ENCODE results near the gene ZBTB20.

DNA sequence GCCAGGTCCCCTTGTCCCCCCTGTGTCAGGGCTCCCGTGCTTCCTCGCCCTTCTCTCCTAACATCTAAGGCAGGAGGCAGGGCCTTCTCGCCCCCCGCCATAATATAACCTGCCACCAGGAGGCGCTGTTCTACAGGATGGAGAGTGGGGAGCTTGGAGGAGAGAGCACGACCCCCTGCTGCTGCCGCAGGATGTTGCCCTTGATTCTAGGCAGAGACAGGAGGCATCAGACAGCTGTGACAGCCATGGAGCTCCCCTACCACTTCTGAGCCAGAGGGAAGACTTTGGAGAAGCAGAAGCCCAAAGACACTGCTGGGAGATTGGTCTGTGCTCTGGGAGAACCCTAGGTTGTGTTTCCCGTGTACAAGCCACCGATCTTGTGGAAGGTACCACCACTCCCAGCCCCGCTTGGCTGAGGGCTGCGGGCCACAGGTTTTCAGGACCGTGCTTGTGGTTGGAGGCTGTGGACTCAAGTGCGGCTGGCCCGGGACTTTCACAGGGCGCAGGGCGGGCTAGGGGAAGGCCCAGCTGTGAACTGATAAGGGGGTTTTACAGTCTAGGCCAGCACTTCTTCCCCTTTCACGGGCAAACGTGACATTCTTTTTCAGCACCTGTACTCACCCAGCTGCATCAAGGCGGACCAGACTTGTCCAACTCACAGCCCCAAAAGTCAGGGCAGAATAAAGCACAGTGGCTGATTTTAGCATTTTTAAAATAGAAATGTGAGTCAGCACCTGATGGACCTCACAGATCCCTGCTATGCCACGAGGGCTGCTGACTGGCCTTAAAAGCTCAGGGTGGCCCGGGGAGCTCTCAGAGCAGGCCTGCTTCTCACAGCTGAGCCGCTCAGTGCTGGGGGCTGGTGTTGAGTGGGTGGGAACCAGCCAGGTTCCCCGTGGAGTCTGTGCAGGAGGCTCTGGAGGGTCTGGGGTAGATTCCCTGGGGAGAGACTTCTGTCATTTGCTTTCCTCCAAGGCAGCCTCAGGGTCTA lies 855.9 kb downstream of the ZBTB20 start:
- TF ChIP-seq, protein P1, sequence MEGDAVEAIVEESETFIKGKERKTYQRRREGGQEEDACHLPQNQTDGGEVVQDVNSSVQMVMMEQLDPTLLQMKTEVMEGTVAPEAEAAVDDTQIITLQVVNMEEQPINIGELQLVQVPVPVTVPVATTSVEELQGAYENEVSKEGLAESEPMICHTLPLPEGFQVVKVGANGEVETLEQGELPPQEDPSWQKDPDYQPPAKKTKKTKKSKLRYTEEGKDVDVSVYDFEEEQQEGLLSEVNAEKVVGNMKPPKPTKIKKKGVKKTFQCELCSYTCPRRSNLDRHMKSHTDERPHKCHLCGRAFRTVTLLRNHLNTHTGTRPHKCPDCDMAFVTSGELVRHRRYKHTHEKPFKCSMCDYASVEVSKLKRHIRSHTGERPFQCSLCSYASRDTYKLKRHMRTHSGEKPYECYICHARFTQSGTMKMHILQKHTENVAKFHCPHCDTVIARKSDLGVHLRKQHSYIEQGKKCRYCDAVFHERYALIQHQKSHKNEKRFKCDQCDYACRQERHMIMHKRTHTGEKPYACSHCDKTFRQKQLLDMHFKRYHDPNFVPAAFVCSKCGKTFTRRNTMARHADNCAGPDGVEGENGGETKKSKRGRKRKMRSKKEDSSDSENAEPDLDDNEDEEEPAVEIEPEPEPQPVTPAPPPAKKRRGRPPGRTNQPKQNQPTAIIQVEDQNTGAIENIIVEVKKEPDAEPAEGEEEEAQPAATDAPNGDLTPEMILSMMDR (conservative IDR thresholded peaks at IDR 0.05 in 1 of 2, IDR thresholded peaks at IDR 0.05 in 1 of 2; ENCODE audit: low read depth in 1 of 2, low read length in 2 of 2), result peak; percentile 62 to 74
- no peak for TF ChIP-seq EZH2 (IDR thresholded peaks at IDR 0.05; ENCODE audit: low read length, missing control alignments)
